HCT116 (cell line): Measurements from ENCODE around the gene PTPRA. TPM values are rescaled to one million over a fixed set of nuclear protein-coding genes. Genes with fewer than 3 reads are reported as not detected.

Experiments
- ATAC-seq: fragments of 200-7000 bp; cut with Tn5 transposase; 2 replicates; pipeline ENCODE4 v1.9.1; 2020; ENCODE audit warnings: mild to moderate bottlenecking, moderate library complexity
- BruUV-seq: library from RNA; stranded (reverse); fragments of 400-500 nt; replicated peaks from 2 replicates; lab custom pipeline; 2021; lab: Mats Ljungman, UMichigan
- CTCF ChIA-PET: fragments of 300-600 bp; sonication (Branson Sonifier 250); formaldehyde crosslinking; loops from one replicate; lab custom pipeline; 2021; ENCODE audit warnings: antibody characterized with exemption; lab: Charles Lee
- POLR2A ChIA-PET: fragments of 300-600, 350-600 bp; sonication (Branson Sonifier 250); formaldehyde crosslinking; loops from one replicate; lab custom pipeline; 2021; ENCODE audit warnings: antibody characterized with exemption; lab: Charles Lee
- RAD21 ChIA-PET, 2 experiments: fragments of 300-600 bp; sonication (Branson Sonifier 250); formaldehyde crosslinking; loops; one replicate each; lab custom pipeline; 2023; ENCODE audit warnings: low total read pairs in 2 of 2; ENCODE audit not compliant: uncharacterized antibody in 2 of 2, unreplicated experiment in 2 of 2, low non-redundant PET in 1 of 2; lab: Charles Lee
- DNase-seq: peaks from one replicate; pipeline ENCODE4 v3.0.0-alpha.2; 2010; ENCODE audit warnings: low read depth, low spot score
- H2AFZ ChIP-seq: fragments of 200-600 bp; shearing (Covaris generic), sonication (generic); 2 replicates; pipeline ENCODE4 v1.6.1; 2017; ENCODE audit warnings: low read depth, mixed run types, mixed read lengths, antibody characterized with exemption, low read length; ENCODE audit not compliant: poor library complexity, severe bottlenecking
- H3K27ac ChIP-seq: 2 replicates; pipeline ENCODE4 v1.5.1; 2012; ENCODE audit warnings: low read depth, low read length
- H3K27me3 ChIP-seq: fragments of 200-600 bp; sonication (generic); 2 replicates; pipeline ENCODE4 v1.6.1; 2016; ENCODE audit warnings: mixed run types, low read length, mixed read lengths; ENCODE audit not compliant: insufficient read depth
- H3K36me3 ChIP-seq, 2 experiments: fragments of 200-500 bp in 1 of 2; fragments of 200-600 bp in 1 of 2; sonication (Bioruptor generic) in 1 of 2; sonication (generic) in 1 of 2; 2 replicates each; pipeline versions ENCODE4 v1.5.1 to v1.6.1; 2014 to 2016; ENCODE audit warnings: low read length in 2 of 2, inconsistent platforms in 1 of 2, mixed read lengths in 1 of 2, mixed run types in 1 of 2; ENCODE audit not compliant: insufficient read depth in 2 of 2, control insufficient read depth in 1 of 2
- H3K4me1 ChIP-seq, 2 experiments: fragments of 200-600 bp in 1 of 2; sonication (generic) in 1 of 2; 2 replicates each; pipeline versions ENCODE4 v1.5.1 to v1.6.1; 2012 to 2017; ENCODE audit warnings: low read length in 2 of 2, inconsistent platforms in 1 of 2, mild to moderate bottlenecking in 1 of 2, mixed read lengths in 1 of 2, mixed run types in 1 of 2, moderate library complexity in 1 of 2; ENCODE audit not compliant: insufficient read depth in 2 of 2, control insufficient read depth in 1 of 2
- H3K4me2 ChIP-seq: fragments of 200-600 bp; sonication (generic); 2 replicates; pipeline ENCODE4 v1.6.1; 2017; ENCODE audit warnings: mixed run types, low read length, mixed read lengths
- H3K4me3 ChIP-seq, 2 experiments: fragments of 200-600 bp in 1 of 2; sonication (generic) in 1 of 2; replicated peaks in 1 of 2; 2 replicates each; pipeline ENCODE4 v1.5.1; 2011 to 2016; ENCODE audit warnings: low read length in 2 of 2, control low read depth in 1 of 2, low read depth in 1 of 2, mild to moderate bottlenecking in 1 of 2, mixed read lengths in 1 of 2, mixed run types in 1 of 2
- H3K79me2 ChIP-seq: fragments of 200-600 bp; sonication (generic); 2 replicates; pipeline ENCODE4 v1.6.1; 2017; ENCODE audit warnings: mild to moderate bottlenecking, mixed run types, low read length, moderate library complexity, mixed read lengths; ENCODE audit not compliant: insufficient read depth
- H3K9ac ChIP-seq: fragments of 200-600 bp; sonication (generic); 2 replicates; pipeline ENCODE4 v1.6.1; 2016; ENCODE audit warnings: low read length, mixed read lengths
- H3K9me2 ChIP-seq: fragments of 200-600 bp; sonication (generic), shearing (Covaris generic); 2 replicates; pipeline ENCODE4 v1.6.1; 2017; ENCODE audit warnings: mixed run types, mild to moderate bottlenecking, moderate library complexity; ENCODE audit not compliant: insufficient read depth
- H3K9me3 ChIP-seq, 2 experiments: fragments of 200-500 bp in 1 of 2; fragments of 200-600 bp in 1 of 2; sonication (Bioruptor generic) in 1 of 2; sonication (generic) in 1 of 2; 2 replicates each; pipeline ENCODE4 v1.6.1; 2014 to 2017; ENCODE audit warnings: low read length in 2 of 2, mixed read lengths in 2 of 2, inconsistent platforms in 1 of 2, low read depth in 1 of 2, mild to moderate bottlenecking in 1 of 2, mixed run types in 1 of 2, moderate library complexity in 1 of 2; ENCODE audit not compliant: control insufficient read depth in 1 of 2, insufficient read depth in 1 of 2
- H4K20me1 ChIP-seq: fragments of 200-600 bp; sonication (generic), shearing (Covaris generic); 2 replicates; pipeline ENCODE4 v1.6.1; 2017; ENCODE audit warnings: mixed run types, mild to moderate bottlenecking, moderate library complexity; ENCODE audit not compliant: insufficient read depth
- EZH2 ChIP-seq: fragments of 200-600 bp; sonication (generic); IDR thresholded peaks from 2 replicates; pipeline ENCODE4 v1.6.1; 2017; ENCODE audit warnings: antibody characterized with exemption, mixed run types
- FOSL1 ChIP-seq: IDR thresholded peaks from 2 replicates; pipeline ENCODE4 v1.6.1; 2012; ENCODE audit warnings: low read depth
- POLR2AphosphoS5 ChIP-seq: IDR thresholded peaks from 2 replicates; pipeline ENCODE4 v1.6.1; 2011; ENCODE audit warnings: mild to moderate bottlenecking, low read depth, low read length, moderate library complexity
- RAD21 ChIP-seq: IDR thresholded peaks from 2 replicates; pipeline ENCODE4 v1.6.1; 2012; ENCODE audit warnings: low read depth, mild to moderate bottlenecking
- intact Hi-C: fragments of 100-400 bp; cut with micrococcal nuclease; formaldehyde crosslinking; loops from 2 replicates; pipeline ENCODE4 v1.10.0; 2022
- total RNA-seq: library from RNA; stranded (reverse); gene quantifications from one replicate; pipeline ENCODE4 v1.2.1, GENCODE V29; 2021; ENCODE audit not compliant: unreplicated experiment
- TF ChIP-seq, protein P1 (sequence below): IDR thresholded peaks from 2 replicates; pipeline ENCODE4 v1.6.1; 2011; ENCODE audit warnings: mild to moderate bottlenecking, low read length, moderate library complexity; ENCODE audit not compliant: insufficient replicate concordance; ENCODE audit errors: extremely low read depth
- TF ChIP-seq, protein P2 (sequence below), 3 experiments: fragments of 200-600 bp in 1 of 3; sonication (generic) in 1 of 3; IDR thresholded peaks in 2 of 3; conservative IDR thresholded peaks in 1 of 3; 2 replicates each; pipeline ENCODE4 v1.5.1; 2012 to 2017; ENCODE audit warnings: low read depth in 2 of 3, low read length in 2 of 3, antibody characterized with exemption in 1 of 3, borderline replicate concordance in 1 of 3, control low read depth in 1 of 3, mild to moderate bottlenecking in 1 of 3, mixed read lengths in 1 of 3, mixed run types in 1 of 3, moderate library complexity in 1 of 3; ENCODE audit not compliant: insufficient read depth in 1 of 3
- TF ChIP-seq, protein P3 (sequence below): IDR thresholded peaks from 2 replicates; pipeline ENCODE4 v1.6.1; 2012

Gene PTPRA
- total RNA-seq, 1 experiment from 2014 or later = 44.6 TPM

DNA sequence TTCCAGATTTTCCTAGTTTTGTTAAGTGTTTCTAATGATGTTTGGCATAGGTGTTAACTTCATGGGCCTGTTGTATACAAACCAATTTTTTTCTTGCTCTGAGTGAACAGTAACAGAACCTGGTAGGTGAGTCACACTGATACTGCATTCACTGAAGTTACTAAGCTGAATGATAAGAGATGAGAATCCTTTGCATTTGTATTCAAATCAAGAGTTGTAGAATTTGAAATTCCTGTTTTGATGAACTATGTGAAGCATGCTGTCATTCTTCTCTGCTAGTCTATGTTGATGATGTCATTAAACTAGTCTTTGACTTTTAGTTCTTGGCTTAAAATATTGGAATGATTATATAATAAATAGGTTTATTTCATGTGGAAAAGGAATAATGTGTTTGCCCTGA, 37.9 kb downstream of the PTPRA start (continued):
- TF ChIP-seq FOSL1 (no peak), POLR2AphosphoS5 (no peak), EZH2 (no peak)
- TF ChIP-seq, protein P1, sequence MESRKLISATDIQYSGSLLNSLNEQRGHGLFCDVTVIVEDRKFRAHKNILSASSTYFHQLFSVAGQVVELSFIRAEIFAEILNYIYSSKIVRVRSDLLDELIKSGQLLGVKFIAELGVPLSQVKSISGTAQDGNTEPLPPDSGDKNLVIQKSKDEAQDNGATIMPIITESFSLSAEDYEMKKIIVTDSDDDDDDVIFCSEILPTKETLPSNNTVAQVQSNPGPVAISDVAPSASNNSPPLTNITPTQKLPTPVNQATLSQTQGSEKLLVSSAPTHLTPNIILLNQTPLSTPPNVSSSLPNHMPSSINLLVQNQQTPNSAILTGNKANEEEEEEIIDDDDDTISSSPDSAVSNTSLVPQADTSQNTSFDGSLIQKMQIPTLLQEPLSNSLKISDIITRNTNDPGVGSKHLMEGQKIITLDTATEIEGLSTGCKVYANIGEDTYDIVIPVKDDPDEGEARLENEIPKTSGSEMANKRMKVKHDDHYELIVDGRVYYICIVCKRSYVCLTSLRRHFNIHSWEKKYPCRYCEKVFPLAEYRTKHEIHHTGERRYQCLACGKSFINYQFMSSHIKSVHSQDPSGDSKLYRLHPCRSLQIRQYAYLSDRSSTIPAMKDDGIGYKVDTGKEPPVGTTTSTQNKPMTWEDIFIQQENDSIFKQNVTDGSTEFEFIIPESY = no peak

DNA sequence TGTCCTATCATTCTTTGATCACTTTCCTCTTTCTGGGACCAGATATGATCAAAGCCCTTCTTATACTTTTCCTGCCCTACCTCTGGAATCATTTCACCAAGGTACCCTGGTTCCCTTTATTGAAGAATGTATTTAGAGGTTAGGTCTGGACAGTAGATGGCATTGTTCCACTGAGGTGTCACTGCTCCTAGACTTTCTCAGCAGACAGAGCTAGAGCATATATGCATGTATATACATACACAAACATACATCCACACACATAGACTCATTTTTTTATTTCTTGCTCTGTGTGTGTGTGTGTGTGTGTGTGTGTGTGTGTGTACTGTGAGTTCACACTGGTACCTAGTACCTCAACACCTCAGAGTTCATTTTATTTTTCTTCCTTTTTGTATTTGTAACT, 40.9 kb downstream of the PTPRA start:
- Histone ChIP-seq H3K4me3 (no peak overlapping the region), H3K4me2 (no peak overlapping the region), H3K9me3 (no peaks in the 10 kb centered on the region), H3K27ac (no peak overlapping the region), H4K20me1 (no peaks in the 10 kb centered on the region), H3K9me2 (no peaks in the 10 kb centered on the region), H3K9ac (no peak overlapping the region), H3K4me1 (0 out of 4 replicates have a peak, but pooled peaks cover 0 to under 1% of the 10 kb centered on the region in 2 experiments), H3K79me2 (peaks cover 29% of the 10 kb centered on the region), H2AFZ (no peak overlapping the region), H3K36me3 (no peaks in the 10 kb centered on the region), H3K27me3 (no peaks in the 10 kb centered on the region)
- CTCF ChIA-PET = interaction anchor here (0.6 kb wide), 1 partner anchor 87 kb away, joined by 3 read pairs; no protein-coding TSS in a partner anchor
- POLR2A ChIA-PET = no interaction called here
- TF ChIP-seq, protein P2, sequence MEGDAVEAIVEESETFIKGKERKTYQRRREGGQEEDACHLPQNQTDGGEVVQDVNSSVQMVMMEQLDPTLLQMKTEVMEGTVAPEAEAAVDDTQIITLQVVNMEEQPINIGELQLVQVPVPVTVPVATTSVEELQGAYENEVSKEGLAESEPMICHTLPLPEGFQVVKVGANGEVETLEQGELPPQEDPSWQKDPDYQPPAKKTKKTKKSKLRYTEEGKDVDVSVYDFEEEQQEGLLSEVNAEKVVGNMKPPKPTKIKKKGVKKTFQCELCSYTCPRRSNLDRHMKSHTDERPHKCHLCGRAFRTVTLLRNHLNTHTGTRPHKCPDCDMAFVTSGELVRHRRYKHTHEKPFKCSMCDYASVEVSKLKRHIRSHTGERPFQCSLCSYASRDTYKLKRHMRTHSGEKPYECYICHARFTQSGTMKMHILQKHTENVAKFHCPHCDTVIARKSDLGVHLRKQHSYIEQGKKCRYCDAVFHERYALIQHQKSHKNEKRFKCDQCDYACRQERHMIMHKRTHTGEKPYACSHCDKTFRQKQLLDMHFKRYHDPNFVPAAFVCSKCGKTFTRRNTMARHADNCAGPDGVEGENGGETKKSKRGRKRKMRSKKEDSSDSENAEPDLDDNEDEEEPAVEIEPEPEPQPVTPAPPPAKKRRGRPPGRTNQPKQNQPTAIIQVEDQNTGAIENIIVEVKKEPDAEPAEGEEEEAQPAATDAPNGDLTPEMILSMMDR (IDR thresholded peaks at IDR 0.05 in 2 of 3, conservative IDR thresholded peaks at IDR 0.05 in 1 of 3; ENCODE audit: borderline replicate concordance in 1 of 3, insufficient read depth in 1 of 3, low read depth in 2 of 3, low read length in 2 of 3) = peak in 2 of 3 experiments; percentile 16 to 32; a peak in 2 of 6 replicates
- TF ChIP-seq RAD21 = peak; percentile 49
- TF ChIP-seq, protein P3, sequence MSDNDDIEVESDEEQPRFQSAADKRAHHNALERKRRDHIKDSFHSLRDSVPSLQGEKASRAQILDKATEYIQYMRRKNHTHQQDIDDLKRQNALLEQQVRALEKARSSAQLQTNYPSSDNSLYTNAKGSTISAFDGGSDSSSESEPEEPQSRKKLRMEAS = no peak
- no peak for DNase-seq
- intact Hi-C loops = loop anchor here (1.0 kb wide), 1 partner anchor 87 kb away; no protein-coding TSS in a partner anchor
- RAD21 ChIA-PET = no interaction called here
- ATAC-seq = peak; percentile 65
- no TSS peak for BruUV-seq
